Activated naive CD8-positive, alpha-beta T cell treated with anti-CD3 and anti-CD28 coated beads, Interleukin-2, amount 50 U/mL, for 16 hours (primary cell): ENCODE measurements around the gene TMEM161A.
"Not testable (repeated sequence)": the region's sequence is repeated elsewhere in the genome, so short reads cannot be mapped to it uniquely, and the experiment has no call there.

ENCODE experiments used
- DNase-seq: peaks from one replicate; pipeline ENCODE4 v3.0.0-alpha.2; 2020; ENCODE audit warnings: low read depth, low spot score

TMEM161A gene

GRCh38 chr19:19122902-19123301, 15.4 kb downstream of the TMEM161A start:
- no peak for DNase-seq

- no peak for DNase-seq
These were observed 16.9 kb downstream of the TMEM161A start for GRCh38 chr19:19121371-19121770.

- no peak for DNase-seq
These were observed 17.7 kb downstream of the TMEM161A start for GRCh38 chr19:19120308-19121231.

GRCh38 chr19:19119325-19120237, 18.7 kb downstream of the TMEM161A start:
- no peak for DNase-seq

GRCh38 chr19:19115954-19116353, 22.3 kb downstream of the TMEM161A start:
- DNase-seq = no peak

- DNase-seq = no peak
These were observed 25.1 kb downstream of the TMEM161A start for GRCh38 chr19:19113040-19113626.

GRCh38 chr19:19111967-19112580, 26.2 kb downstream of the TMEM161A start:
- no peak for DNase-seq

- DNase-seq = no peak
These were observed 27.0 kb downstream of the TMEM161A start for GRCh38 chr19:19111136-19111835.

GRCh38 chr19:19110410-19111135, 27.7 kb downstream of the TMEM161A start:
- DNase-seq = no peak

- DNase-seq = no peak
These were observed 28.7 kb downstream of the TMEM161A start for GRCh38 chr19:19109601-19110000.

GRCh38 chr19:19107654-19108053, 30.6 kb downstream of the TMEM161A start:
- no peak for DNase-seq

GRCh38 chr19:19106938-19107337, 31.3 kb downstream of the TMEM161A start:
- DNase-seq = not testable (repeated sequence)

GRCh38 chr19:19106056-19106551, 32.2 kb downstream of the TMEM161A start:
- no peak for DNase-seq

GRCh38 chr19:19105365-19106055, 32.8 kb downstream of the TMEM161A start:
- no peak for DNase-seq

- DNase-seq = no peak
These were observed 35.1 kb downstream of the TMEM161A start for GRCh38 chr19:19103167-19103566.

GRCh38 chr19:19102566-19102965, 35.7 kb downstream of the TMEM161A start:
- DNase-seq = not testable (repeated sequence)

- no peak for DNase-seq
These were observed 36.7 kb downstream of the TMEM161A start for GRCh38 chr19:19101540-19101939.

- no peak for DNase-seq
These were observed 39.3 kb downstream of the TMEM161A start for GRCh38 chr19:19098703-19099632.
